CD4-positive, alpha-beta T cell treated with Interleukin-10 for 1 hour (primary cell): ENCODE results near the gene ZGPAT.
A peak's percentile ranks its signal among the peaks of the same experiment; 100 is the strongest.
"Not testable (repeated sequence)": the region's sequence is repeated elsewhere in the genome, so short reads cannot be mapped to it uniquely, and the experiment has no call there.

Experiments
- DNase-seq: peaks from one replicate; pipeline ENCODE4 v3.0.0-alpha.2; 2020

Gene ZGPAT

DNA sequence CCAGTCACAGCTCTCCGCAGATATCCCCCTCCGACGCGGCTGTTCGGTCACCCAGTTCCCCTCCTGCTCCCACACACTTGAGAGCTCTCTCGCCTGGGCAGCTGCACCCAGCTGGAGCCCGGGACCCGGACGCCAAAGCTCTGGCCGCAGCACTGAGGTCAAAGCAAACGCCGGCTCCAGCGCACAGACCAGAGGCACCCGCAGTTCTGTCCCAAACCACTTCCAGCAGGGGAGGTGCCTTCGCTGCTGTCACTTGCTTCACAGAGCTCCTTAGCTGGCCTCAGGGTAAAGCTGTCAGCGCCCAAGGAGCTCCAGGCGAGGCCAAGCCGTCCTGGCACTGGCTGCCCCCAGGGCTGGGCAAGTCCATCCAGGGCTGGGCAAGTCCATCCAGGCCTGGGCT is 59.6 kb downstream of the ZGPAT start:
- DNase-seq = no peak

GRCh38 chr20:63767886-63768285 is 60.0 kb downstream of the ZGPAT start:
- no peak for DNase-seq

DNA sequence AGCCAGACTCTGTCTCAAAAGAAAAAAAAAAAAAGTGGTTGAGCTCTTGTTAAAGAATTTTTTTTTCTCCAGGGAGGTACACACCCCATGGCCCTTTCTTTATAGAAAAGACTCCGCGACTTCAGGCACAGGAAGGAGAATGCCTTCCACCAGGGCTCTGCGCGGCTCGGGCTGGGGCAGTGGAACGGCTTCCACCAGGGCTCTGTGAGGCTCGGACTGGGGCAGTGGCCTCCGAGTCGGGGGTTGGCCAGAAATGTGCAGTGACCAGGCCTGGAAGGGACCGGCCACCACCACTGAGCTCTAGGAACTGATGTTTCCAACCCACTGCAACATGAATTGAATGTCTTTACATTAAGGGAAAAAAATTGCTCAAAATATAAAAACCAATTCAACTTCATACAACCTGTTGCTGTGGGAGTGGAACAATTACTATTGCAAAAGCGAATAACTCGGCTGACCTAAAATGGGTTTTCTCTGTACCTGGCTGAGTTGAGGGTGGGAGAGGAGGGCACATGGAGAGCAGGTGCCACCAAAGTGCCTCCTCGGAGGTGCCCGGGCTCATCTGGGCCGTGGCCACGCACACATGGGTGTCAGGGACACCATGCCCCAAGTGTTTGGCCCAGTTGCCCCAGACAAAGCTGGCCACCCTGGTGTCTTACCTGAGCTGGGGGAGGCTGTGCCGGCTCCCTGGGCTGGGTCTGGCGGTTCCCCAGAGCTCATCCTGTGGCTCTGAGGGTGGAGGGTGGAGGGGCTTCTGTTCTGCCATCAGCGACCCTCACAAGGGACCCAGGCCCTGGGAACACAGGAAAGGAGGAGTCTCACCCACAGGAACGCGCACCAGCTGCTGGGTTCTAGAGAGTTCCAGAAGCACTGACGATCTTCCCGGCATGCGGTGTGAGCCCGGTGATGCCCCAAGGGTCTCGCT is 61.0 kb downstream of the ZGPAT start:
- DNase-seq = no peak

DNA sequence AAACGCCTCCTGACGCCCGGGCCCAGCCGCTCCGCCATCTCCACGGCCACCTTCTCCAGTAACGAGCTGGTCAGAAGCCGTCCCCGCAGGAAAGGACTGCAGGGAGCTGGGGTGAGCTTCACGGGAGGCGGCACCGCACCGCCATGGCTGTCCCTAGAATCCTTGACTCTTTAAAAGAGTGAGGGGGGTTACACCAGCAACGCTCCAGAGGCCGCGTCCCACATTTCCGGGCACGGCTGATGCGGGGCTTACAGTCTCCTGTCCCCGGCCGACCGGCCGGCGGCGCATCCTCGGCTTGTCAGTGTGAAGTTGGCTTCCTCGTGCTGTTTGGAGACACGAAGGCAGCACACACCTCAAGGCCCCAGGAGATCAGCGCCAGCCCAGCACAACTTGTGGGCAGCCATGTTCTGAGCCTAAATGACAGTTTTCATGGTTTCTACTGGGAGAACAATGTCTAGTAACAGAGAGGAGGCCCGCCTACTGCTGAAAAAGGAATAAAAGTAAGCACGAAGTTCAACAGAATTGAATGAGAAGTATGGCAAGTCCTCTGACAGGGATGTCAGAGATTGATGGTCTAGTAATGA is 62.1 kb downstream of the ZGPAT start:
- DNase-seq = no peak

- DNase-seq = no peak
Observed at GRCh38 chr20:63771046-63771707, 63.3 kb downstream of the ZGPAT start.

DNA sequence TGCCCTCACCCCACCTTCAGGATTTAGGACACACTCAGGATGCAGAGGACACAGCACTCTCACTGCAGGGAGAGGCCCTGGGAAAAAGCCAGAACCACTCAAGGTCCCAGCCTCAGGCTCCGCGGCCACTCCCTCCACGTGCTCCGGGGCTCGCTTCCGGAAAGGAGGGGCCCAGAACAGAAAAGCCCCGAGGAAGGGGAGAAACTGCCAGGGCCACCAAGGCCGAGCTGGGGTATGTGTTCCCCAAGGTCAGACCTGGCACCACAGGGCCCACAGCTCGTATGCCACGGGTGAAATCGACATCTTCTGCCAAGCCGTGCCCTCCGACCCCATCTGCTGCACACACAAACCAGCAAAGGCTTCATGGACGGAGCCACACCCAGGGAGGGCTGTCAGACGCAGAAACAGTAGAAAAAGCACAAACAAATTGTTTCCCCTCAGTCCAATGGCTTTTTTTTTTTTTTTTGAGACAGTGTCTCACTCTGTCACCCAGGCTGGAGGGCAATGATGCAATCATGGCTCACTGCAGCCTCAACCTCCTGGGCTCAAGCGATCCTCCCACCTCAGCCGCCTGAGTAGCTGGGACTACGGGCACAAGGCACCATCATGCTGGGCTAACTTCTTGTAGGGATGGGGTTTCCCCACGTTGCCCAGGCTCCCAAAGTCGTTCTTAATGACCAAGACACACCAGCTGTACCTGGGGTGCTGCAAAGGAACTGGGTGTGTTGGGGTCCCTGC is 65.1 kb downstream of the ZGPAT start:
- no peak for DNase-seq

- DNase-seq = no peak
Observed at GRCh38 chr20:63773571-63774241, 65.9 kb downstream of the ZGPAT start.

GRCh38 chr20:63774306-63774705 is 66.5 kb downstream of the ZGPAT start:
- no peak for DNase-seq

- DNase-seq = peak; percentile 37
Observed at GRCh38 chr20:63775096-63775978, 67.5 kb downstream of the ZGPAT start.

DNA sequence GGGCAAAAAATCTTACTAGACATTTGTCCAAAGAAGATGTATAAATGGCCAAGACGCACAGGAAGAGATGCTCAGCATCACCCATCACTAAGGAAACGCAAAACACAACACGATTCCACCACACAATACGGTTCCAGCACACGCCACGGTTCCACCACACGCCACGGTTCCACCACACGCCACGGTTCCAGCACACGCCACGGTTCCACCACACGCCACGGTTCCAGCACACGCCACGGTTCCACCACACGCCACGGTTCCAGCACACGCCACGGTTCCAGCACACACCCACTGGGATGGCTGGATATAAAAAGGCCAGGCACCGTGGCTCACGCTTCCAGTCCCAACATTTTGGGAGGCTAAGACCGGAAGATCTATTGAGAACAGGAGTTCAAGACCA is 69.0 kb downstream of the ZGPAT start:
- DNase-seq = not testable (repeated sequence)

- DNase-seq = no peak
Observed at GRCh38 chr20:63777614-63778013, 69.8 kb downstream of the ZGPAT start.

GRCh38 chr20:63778034-63778752 is 70.4 kb downstream of the ZGPAT start:
- DNase-seq = no peak

DNA sequence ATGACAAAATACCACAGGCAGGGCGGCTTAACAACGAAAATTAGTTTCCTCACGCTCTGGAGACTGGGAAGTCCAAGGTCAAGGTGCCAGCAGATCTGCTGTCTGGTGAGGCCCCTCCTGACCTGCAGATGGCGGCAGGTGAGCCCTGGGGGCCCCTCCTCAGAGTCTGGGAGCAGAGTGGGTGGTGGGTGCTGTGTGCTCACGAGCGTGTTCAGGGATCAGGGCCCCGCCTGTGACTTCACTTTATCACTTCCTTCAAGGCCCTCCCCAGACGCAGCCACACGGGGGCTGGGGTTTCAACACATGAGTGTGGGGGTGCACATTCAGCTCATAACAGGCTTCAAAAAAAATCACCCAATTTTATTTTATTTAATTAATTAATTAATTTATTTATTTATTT is 71.0 kb downstream of the ZGPAT start:
- DNase-seq = no peak

- DNase-seq = no peak
Observed at GRCh38 chr20:63781181-63781580, 73.3 kb downstream of the ZGPAT start.

GRCh38 chr20:63782051-63782471 is 74.2 kb downstream of the ZGPAT start:
- DNase-seq = peak; percentile 85

GRCh38 chr20:63782521-63782971 is 74.7 kb downstream of the ZGPAT start:
- no peak for DNase-seq

DNA sequence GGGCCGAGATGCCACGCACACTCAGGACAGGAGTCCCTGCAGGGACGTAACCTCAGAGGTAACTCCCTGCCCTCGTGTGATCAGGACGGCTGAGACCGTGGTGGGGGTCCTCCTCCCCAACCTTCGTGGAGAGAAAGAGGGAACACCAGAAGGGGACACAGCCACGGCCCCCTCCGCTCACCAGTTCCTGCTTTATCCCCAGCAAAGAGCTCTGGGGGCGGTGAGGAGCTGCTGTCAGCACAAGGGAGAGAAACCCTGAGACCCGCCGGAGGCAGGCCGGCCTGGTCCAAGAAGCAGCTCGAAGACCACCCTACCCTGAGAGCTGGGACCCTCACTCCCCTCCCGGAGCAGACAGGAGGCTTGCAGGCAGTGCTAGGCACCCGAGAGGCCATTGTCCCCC is 76.1 kb downstream of the ZGPAT start:
- no peak for DNase-seq

- no peak for DNase-seq
Observed at GRCh38 chr20:63785691-63786131, 77.9 kb downstream of the ZGPAT start.
